HepG2 (cell line): Measurements from ENCODE around the gene SLC16A5. TPM values are rescaled to one million over a fixed set of nuclear protein-coding genes. Genes with fewer than 3 reads are reported as not detected.

Experiments
- AHR ChIP-seq: IDR thresholded peaks from 2 replicates; pipeline ENCODE4 v1.6.1; 2018; ENCODE audit warnings: missing genetic modification reagents, missing compliant biosample characterization
- AKAP8 ChIP-seq: sonication (generic); formaldehyde crosslinking; IDR thresholded peaks from 2 replicates; pipeline ENCODE4 v1.5.1; 2020; ENCODE audit warnings: mild to moderate bottlenecking, missing genetic modification reagents
- IRF2 ChIP-seq: IDR thresholded peaks from 2 replicates; pipeline ENCODE4 v1.6.1; 2018; ENCODE audit warnings: missing genetic modification reagents, missing compliant biosample characterization
- NFAT5 ChIP-seq: sonication (generic); formaldehyde crosslinking; IDR thresholded peaks from 2 replicates; pipeline ENCODE4 v1.4.0; 2020; ENCODE audit warnings: missing genetic modification reagents
- TCF12 ChIP-seq, 2 experiments: fragments of 450-650 bp in 1 of 2; sonication (generic) in 1 of 2; formaldehyde crosslinking in 1 of 2; IDR thresholded peaks; 2 replicates each; pipeline versions ENCODE4 v1.6.1 to v1.8.0; 2017 to 2022; ENCODE audit warnings: antibody characterized with exemption in 1 of 2, mild to moderate bottlenecking in 1 of 2, missing genetic modification reagents in 1 of 2, moderate library complexity in 1 of 2
- ZBTB3 ChIP-seq: sonication (generic); formaldehyde crosslinking; IDR thresholded peaks from 2 replicates; pipeline ENCODE4 v1.4.0; 2020; ENCODE audit warnings: low read depth, mild to moderate bottlenecking, moderate library complexity, missing genetic modification reagents, borderline replicate concordance
- ZNF607 ChIP-seq: sonication (generic); formaldehyde crosslinking; IDR thresholded peaks from 2 replicates; pipeline ENCODE4 v1.5.1; 2020; ENCODE audit warnings: missing genetic modification reagents, mild to moderate bottlenecking, borderline replicate concordance
- ZNF614 ChIP-seq: IDR thresholded peaks from 2 replicates; pipeline ENCODE4 v1.6.1; 2018; ENCODE audit warnings: missing biosample characterization, missing genetic modification reagents, inconsistent platforms, borderline replicate concordance
- ZNF644 ChIP-seq: IDR thresholded peaks from 2 replicates; pipeline ENCODE4 v1.6.1; 2016; ENCODE audit warnings: low read depth
- polyA plus RNA-seq, 8 experiments: library from polyadenylated mRNA; depleted of rRNA in 3 of 8; stranded (reverse) in 7 of 8; unstranded in 1 of 8; fragments of >200 nt; fragmentation: Illumina TruSeq in 4 of 8; extraction: Trizol in 4 of 8; gene quantifications; 2 replicates each; pipeline versions ENCODE4 v1.2.1 to v1.2.3, GENCODE V29; 2011 to 2016; ENCODE audit warnings: low read depth in 4 of 8, missing spikeins in 1 of 8, mixed read lengths in 1 of 8; ENCODE audit not compliant: insufficient read depth in 1 of 8
- total RNA-seq, 5 experiments: library from RNA; depleted of rRNA; stranded (reverse); fragments of >200 nt; fragmentation: Illumina TruSeq; extraction: Trizol; gene quantifications; 2 replicates each; pipeline ENCODE4 v1.2.3, GENCODE V29; 2016; ENCODE audit warnings: low read depth in 1 of 5
- TF ChIP-seq, protein P1 (sequence below): sonication (generic); formaldehyde crosslinking; IDR thresholded peaks from one replicate; pipeline ENCODE4 v1.5.1; 2020; ENCODE audit warnings: mild to moderate bottlenecking, missing genetic modification reagents; ENCODE audit errors: not compliant biosample characterization
- TF ChIP-seq, protein P2 (sequence below): sonication (generic); formaldehyde crosslinking; conservative IDR thresholded peaks from 2 replicates; pipeline ENCODE4 v1.4.0; 2020; ENCODE audit warnings: missing genetic modification reagents
- TF ChIP-seq, protein P3 (sequence below): sonication (generic); formaldehyde crosslinking; IDR thresholded peaks from 2 replicates; pipeline ENCODE4 v1.4.0; 2020; ENCODE audit warnings: missing genetic modification reagents

The SLC16A5 gene
- total and polyA plus RNA-seq, 2 of the 13 experiments (the other 11 are each of a cell fraction or from before 2014, with no cell fraction given): 0.69 to 5.6 TPM

GRCh38 chr17:75109407-75110233, 21.9 kb downstream of the SLC16A5 start, which contains the start of gene ARMC7 (continued):
- no peak; the same call in 1 of the 2 replicates for TF ChIP-seq NFAT5
- TF ChIP-seq, protein P1, sequence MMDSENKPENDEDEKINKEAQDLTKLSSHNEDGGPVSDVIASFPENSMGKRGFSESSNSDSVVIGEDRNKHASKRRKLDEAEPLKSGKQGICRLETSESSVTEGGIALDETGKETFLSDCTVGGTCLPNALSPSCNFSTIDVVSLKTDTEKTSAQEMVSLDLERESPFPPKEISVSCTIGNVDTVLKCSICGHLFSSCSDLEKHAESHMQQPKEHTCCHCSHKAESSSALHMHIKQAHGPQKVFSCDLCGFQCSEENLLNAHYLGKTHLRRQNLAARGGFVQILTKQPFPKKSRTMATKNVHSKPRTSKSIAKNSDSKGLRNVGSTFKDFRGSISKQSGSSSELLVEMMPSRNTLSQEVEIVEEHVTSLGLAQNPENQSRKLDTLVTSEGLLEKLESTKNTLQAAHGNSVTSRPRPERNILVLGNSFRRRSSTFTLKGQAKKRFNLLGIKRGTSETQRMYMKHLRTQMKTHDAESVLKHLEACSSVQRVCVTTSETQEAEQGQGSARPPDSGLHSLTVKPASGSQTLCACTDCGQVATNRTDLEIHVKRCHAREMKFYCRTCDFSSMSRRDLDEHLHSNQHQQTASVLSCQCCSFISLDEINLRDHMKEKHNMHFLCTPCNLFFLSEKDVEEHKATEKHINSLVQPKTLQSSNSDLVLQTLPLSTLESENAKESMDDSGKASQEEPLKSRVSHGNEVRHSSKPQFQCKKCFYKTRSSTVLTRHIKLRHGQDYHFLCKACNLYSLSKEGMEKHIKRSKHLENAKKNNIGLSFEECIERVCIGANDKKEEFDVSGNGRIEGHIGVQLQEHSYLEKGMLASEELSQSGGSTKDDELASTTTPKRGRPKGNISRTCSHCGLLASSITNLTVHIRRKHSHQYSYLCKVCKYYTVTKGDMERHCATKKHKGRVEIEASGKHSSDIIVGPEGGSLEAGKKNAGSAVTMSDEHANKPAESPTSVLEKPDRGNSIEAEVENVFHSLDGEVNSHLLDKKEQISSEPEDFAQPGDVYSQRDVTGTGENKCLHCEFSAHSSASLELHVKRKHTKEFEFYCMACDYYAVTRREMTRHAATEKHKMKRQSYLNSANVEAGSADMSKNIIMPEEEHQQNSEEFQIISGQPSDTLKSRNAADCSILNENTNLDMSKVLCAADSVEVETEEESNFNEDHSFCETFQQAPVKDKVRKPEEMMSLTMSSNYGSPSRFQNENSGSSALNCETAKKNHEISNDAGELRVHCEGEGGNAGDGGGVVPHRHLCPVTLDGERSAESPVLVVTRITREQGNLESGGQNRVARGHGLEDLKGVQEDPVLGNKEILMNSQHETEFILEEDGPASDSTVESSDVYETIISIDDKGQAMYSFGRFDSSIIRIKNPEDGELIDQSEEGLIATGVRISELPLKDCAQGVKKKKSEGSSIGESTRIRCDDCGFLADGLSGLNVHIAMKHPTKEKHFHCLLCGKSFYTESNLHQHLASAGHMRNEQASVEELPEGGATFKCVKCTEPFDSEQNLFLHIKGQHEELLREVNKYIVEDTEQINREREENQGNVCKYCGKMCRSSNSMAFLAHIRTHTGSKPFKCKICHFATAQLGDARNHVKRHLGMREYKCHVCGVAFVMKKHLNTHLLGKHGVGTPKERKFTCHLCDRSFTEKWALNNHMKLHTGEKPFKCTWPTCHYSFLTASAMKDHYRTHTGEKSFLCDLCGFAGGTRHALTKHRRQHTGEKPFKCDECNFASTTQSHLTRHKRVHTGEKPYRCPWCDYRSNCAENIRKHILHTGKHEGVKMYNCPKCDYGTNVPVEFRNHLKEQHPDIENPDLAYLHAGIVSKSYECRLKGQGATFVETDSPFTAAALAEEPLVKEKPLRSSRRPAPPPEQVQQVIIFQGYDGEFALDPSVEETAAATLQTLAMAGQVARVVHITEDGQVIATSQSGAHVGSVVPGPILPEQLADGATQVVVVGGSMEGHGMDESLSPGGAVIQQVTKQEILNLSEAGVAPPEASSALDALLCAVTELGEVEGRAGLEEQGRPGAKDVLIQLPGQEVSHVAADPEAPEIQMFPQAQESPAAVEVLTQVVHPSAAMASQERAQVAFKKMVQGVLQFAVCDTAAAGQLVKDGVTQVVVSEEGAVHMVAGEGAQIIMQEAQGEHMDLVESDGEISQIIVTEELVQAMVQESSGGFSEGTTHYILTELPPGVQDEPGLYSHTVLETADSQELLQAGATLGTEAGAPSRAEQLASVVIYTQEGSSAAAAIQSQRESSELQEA (CRISPR knock-in tag): peak; percentile 69
- TF ChIP-seq, protein P2, sequence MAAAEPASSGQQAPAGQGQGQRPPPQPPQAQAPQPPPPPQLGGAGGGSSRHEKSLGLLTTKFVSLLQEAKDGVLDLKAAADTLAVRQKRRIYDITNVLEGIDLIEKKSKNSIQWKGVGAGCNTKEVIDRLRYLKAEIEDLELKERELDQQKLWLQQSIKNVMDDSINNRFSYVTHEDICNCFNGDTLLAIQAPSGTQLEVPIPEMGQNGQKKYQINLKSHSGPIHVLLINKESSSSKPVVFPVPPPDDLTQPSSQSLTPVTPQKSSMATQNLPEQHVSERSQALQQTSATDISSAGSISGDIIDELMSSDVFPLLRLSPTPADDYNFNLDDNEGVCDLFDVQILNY (CRISPR knock-in tag): peak; percentile 50; the same call in 1 of the 2 replicates
- no peak for TF ChIP-seq TCF12 (IDR thresholded peaks at IDR 0.05)
- TF ChIP-seq TCF12 (CRISPR knock-in tag; IDR thresholded peaks at IDR 0.05): 0 out of 2 replicates have a peak, but pooled peaks have one; percentile 50
- TF ChIP-seq ZNF607 (CRISPR knock-in tag): no peak; the same call in 1 of the 2 replicates
- TF ChIP-seq ZNF614 (CRISPR knock-in tag): peak; percentile 71; the same call in 1 of the 2 replicates
- TF ChIP-seq ZBTB3 (CRISPR knock-in tag): no peak
- no peak for TF ChIP-seq AKAP8 (CRISPR knock-in tag)
- TF ChIP-seq, protein P3, sequence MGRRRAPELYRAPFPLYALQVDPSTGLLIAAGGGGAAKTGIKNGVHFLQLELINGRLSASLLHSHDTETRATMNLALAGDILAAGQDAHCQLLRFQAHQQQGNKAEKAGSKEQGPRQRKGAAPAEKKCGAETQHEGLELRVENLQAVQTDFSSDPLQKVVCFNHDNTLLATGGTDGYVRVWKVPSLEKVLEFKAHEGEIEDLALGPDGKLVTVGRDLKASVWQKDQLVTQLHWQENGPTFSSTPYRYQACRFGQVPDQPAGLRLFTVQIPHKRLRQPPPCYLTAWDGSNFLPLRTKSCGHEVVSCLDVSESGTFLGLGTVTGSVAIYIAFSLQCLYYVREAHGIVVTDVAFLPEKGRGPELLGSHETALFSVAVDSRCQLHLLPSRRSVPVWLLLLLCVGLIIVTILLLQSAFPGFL (CRISPR knock-in tag): no peak
- TF ChIP-seq AHR (CRISPR knock-in tag): no peak
- peak; percentile 14; the same call in 1 of the 2 replicates for TF ChIP-seq IRF2 (CRISPR knock-in tag)
- TF ChIP-seq ZNF644 (CRISPR knock-in tag): no peak
